K562 (cell line): ENCODE results near the gene TMIGD2. TPM values are rescaled to one million over a fixed set of nuclear protein-coding genes. Genes with fewer than 3 reads are reported as not detected.

ENCODE experiments used
- ADNP ChIP-seq: fragments of 200-800 bp; sonication (Bioruptor generic); IDR thresholded peaks from 2 replicates; pipeline ENCODE4 v1.6.1; 2016; ENCODE audit warnings: missing genetic modification characterization, missing compliant biosample characterization
- CHD4 ChIP-seq: fragments of 200-600 bp; sonication (generic); IDR thresholded peaks from 3 replicates; pipeline ENCODE4 v1.6.1; 2012; ENCODE audit warnings: low read depth, mild to moderate bottlenecking, mixed read lengths, low read length, inconsistent platforms; ENCODE audit not compliant: insufficient read depth, insufficient replicate concordance, poor library complexity, severe bottlenecking
- DNMT1 ChIP-seq: fragments of 450-650 bp; IDR thresholded peaks from 2 replicates; pipeline ENCODE4 v1.6.1; 2016; ENCODE audit warnings: antibody characterized with exemption, mild to moderate bottlenecking
- EGR1 ChIP-seq: fragments of 450-650 bp; conservative IDR thresholded peaks from 2 replicates; pipeline ENCODE4 v1.6.1; 2017; ENCODE audit warnings: mild to moderate bottlenecking
- ESRRA ChIP-seq: fragments of 450-650 bp; IDR thresholded peaks from 2 replicates; pipeline ENCODE4 v1.6.1; 2014; ENCODE audit warnings: low read depth, mild to moderate bottlenecking, moderate library complexity, borderline replicate concordance
- FOSL1 ChIP-seq: fragments of 200-800 bp; sonication (Bioruptor generic); conservative IDR thresholded peaks from 2 replicates; pipeline ENCODE4 v1.6.1; 2016; ENCODE audit warnings: missing genetic modification characterization, missing compliant biosample characterization
- HCFC1 ChIP-seq: IDR thresholded peaks from 2 replicates; pipeline ENCODE4 v1.6.1; 2012; ENCODE audit warnings: low read depth, low read length, improper control_type of control experiment
- KAT8 ChIP-seq: fragments of 450-650 bp; IDR thresholded peaks from 2 replicates; pipeline ENCODE4 v1.6.1; 2016; ENCODE audit warnings: low read depth, mild to moderate bottlenecking
- NCOA1 ChIP-seq: fragments of 450-650 bp; IDR thresholded peaks from 2 replicates; pipeline ENCODE4 v1.6.1; 2016; ENCODE audit warnings: low read depth
- NFE2 ChIP-seq: IDR thresholded peaks from 2 replicates; pipeline ENCODE4 v1.6.1; 2014; ENCODE audit warnings: antibody characterized with exemption, low read depth
- POLR2B ChIP-seq: fragments of 450-650 bp; IDR thresholded peaks from 2 replicates; pipeline ENCODE4 v1.6.1; 2018; ENCODE audit warnings: low read depth; ENCODE audit not compliant: partially characterized antibody
- SMAD4 ChIP-seq: fragments of 250-450 bp; sonication (Bioruptor Pico); conservative IDR thresholded peaks from 2 replicates; pipeline ENCODE4 v1.8.0; 2021; ENCODE audit warnings: inconsistent platforms, mild to moderate bottlenecking, moderate library complexity
- SREBF1 ChIP-seq: fragments of 150-350 bp; IDR thresholded peaks from 2 replicates; pipeline ENCODE4 v1.6.1; 2014; ENCODE audit warnings: antibody characterized with exemption, low read depth, low read length, borderline replicate concordance
- STAG1 ChIP-seq: sonication (generic); formaldehyde crosslinking; IDR thresholded peaks from 2 replicates; pipeline ENCODE4 v1.5.0; 2020; ENCODE audit warnings: missing genetic modification reagents, borderline replicate concordance
- ZFX ChIP-seq: sonication (generic); formaldehyde crosslinking; IDR thresholded peaks from 2 replicates; pipeline ENCODE4 v1.8.0; 2022; ENCODE audit warnings: mild to moderate bottlenecking, missing genetic modification reagents, moderate library complexity
- ZNF449 ChIP-seq: fragments of 250-450 bp; sonication (Bioruptor Pico); IDR thresholded peaks from 2 replicates; pipeline ENCODE4 v1.8.0; 2022; ENCODE audit warnings: moderate library complexity, mild to moderate bottlenecking, inconsistent platforms
- ZNF551 ChIP-seq: fragments of 250-450 bp; sonication (Bioruptor Pico); IDR thresholded peaks from 2 replicates; pipeline ENCODE4 v1.5.0; 2021; ENCODE audit warnings: mild to moderate bottlenecking, moderate library complexity
- ZNF584 ChIP-seq: fragments of 200-800 bp; sonication (Bioruptor generic); IDR thresholded peaks from 2 replicates; pipeline ENCODE4 v1.6.1; 2016; ENCODE audit warnings: low read depth, mild to moderate bottlenecking, missing genetic modification characterization, missing compliant biosample characterization
- ZNF589 ChIP-seq: fragments of 200-800 bp; sonication (Bioruptor generic); IDR thresholded peaks from 2 replicates; pipeline ENCODE4 v1.6.1; 2016; ENCODE audit warnings: low read depth, missing genetic modification characterization, missing compliant biosample characterization
- polyA plus RNA-seq, 8 experiments: library from polyadenylated mRNA; depleted of rRNA in 4 of 8; stranded (reverse) in 5 of 8; unstranded in 3 of 8; fragments of >200 nt; fragmentation: Nextera tagmentation in 2 of 8; fragmentation: Illumina TruSeq in 1 of 8; extraction: Ambion mirVana in 2 of 8; extraction: Trizol in 1 of 8; gene quantifications; 2 replicates each; pipeline versions ENCODE4 v1.2.1 to v1.2.3, GENCODE V29; 2011 to 2014; ENCODE audit warnings: inconsistent platforms in 1 of 8, missing spikeins in 1 of 8
- total RNA-seq, 7 experiments: library from RNA; depleted of rRNA in 6 of 7; stranded (reverse); fragments of >200 nt in 6 of 7; fragmentation: Illumina TruSeq in 2 of 7; extraction: Trizol in 2 of 7; gene quantifications; 2 replicates each; pipeline versions ENCODE4 v1.2.1 to v1.2.3, GENCODE V29; 2011 to 2021; ENCODE audit warnings: low replicate concordance in 1 of 7
- TF ChIP-seq, protein P1 (sequence below), 2 experiments: IDR thresholded peaks; 2 replicates each; pipeline ENCODE4 v1.6.1; 2012; ENCODE audit warnings: improper control_type of control experiment in 2 of 2, low read depth in 2 of 2, low read length in 2 of 2, borderline replicate concordance in 1 of 2
- TF ChIP-seq, protein P2 (sequence below), 2 experiments: IDR thresholded peaks in 1 of 2; conservative IDR thresholded peaks in 1 of 2; 2 replicates each; pipeline ENCODE4 v1.6.1; 2016; ENCODE audit warnings: low read depth in 2 of 2, mild to moderate bottlenecking in 1 of 2, missing compliant biosample characterization in 1 of 2, missing genetic modification characterization in 1 of 2, moderate library complexity in 1 of 2

Gene TMIGD2
- total and polyA plus RNA-seq, 9 of the 15 experiments (the other 6 are each of a cell fraction or from before 2014, with no cell fraction given) = not detected

DNA sequence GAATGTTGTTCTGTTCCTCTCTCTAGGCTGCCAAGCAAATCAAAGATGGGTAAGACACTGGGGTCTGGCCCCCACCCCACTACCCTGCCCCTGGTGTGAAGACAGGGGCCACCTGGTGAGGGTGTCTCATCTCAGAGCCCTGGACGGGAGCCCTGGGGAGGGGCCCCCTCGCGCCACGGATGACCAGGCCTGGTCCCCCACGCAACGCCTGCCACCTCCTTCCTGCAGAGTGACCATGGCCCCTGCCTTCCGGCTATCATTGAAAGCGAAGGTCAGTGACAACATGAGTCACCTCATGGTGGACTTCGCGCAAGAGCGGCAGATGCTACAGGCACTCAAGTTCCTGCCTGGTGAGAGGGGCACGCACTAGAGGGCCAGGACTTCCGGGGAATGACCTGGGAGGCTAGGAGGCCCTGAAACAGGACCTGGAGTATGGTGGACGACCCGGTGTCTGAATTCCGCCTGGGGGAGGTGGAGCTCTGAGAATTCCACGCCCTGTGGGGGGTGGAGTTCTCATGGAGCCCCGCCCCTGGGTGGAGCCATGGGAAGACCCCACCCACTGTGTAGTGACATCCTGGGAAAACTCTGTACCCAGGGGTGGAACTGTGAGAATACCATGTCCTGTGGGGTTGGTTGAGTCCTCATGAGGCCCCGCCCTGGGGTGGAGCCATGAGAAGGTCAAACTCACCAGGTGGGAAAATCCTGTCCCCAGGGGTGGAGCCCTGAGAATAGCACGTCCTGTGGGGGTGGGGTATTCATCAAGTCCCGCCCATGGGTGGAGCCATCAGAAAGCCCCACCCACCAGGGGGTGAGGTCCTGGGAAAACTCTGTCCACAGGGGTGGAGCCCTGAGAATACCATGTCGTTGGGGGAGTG, 8.3 kb upstream of the TMIGD2 start (continued):
- peak; percentile 84 for TF ChIP-seq POLR2B
- no peak; the same call in 1 of the 2 replicates for TF ChIP-seq SMAD4 (CRISPR knock-in tag)
- TF ChIP-seq ZNF589 (CRISPR knock-in tag) = no peak
- TF ChIP-seq STAG1 (CRISPR knock-in tag) = no peak
- TF ChIP-seq, protein P1, sequence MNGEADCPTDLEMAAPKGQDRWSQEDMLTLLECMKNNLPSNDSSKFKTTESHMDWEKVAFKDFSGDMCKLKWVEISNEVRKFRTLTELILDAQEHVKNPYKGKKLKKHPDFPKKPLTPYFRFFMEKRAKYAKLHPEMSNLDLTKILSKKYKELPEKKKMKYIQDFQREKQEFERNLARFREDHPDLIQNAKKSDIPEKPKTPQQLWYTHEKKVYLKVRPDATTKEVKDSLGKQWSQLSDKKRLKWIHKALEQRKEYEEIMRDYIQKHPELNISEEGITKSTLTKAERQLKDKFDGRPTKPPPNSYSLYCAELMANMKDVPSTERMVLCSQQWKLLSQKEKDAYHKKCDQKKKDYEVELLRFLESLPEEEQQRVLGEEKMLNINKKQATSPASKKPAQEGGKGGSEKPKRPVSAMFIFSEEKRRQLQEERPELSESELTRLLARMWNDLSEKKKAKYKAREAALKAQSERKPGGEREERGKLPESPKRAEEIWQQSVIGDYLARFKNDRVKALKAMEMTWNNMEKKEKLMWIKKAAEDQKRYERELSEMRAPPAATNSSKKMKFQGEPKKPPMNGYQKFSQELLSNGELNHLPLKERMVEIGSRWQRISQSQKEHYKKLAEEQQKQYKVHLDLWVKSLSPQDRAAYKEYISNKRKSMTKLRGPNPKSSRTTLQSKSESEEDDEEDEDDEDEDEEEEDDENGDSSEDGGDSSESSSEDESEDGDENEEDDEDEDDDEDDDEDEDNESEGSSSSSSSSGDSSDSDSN (IDR thresholded peaks at IDR 0.05; ENCODE audit: borderline replicate concordance in 1 of 2, low read depth in 2 of 2, low read length in 2 of 2) = 0 out of 4 replicates have a peak, but pooled peaks of 1 of the 2 experiments have one; percentile 19
- TF ChIP-seq EGR1 = 0 out of 2 replicates have a peak, but pooled peaks have one; percentile 7
- TF ChIP-seq ADNP (tag) = no peak
- TF ChIP-seq ZNF551 = no peak
- TF ChIP-seq ZNF584 (CRISPR knock-in tag) = 0 out of 2 replicates have a peak, but pooled peaks have one; percentile 45
- TF ChIP-seq ZFX = peak; percentile 70
- TF ChIP-seq KAT8 = no peak
- no peak for TF ChIP-seq DNMT1
- no peak for TF ChIP-seq ZNF449
- TF ChIP-seq CHD4 = no peak
- no peak for TF ChIP-seq NFE2
- TF ChIP-seq, protein P2, sequence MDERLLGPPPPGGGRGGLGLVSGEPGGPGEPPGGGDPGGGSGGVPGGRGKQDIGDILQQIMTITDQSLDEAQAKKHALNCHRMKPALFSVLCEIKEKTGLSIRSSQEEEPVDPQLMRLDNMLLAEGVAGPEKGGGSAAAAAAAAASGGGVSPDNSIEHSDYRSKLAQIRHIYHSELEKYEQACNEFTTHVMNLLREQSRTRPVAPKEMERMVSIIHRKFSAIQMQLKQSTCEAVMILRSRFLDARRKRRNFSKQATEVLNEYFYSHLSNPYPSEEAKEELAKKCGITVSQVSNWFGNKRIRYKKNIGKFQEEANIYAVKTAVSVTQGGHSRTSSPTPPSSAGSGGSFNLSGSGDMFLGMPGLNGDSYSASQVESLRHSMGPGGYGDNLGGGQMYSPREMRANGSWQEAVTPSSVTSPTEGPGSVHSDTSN (CRISPR knock-in tag; IDR thresholded peaks at IDR 0.05; ENCODE audit: low read depth) = no peak
- TF ChIP-seq, protein P2 (tag; conservative IDR thresholded peaks at IDR 0.05; ENCODE audit: low read depth) = no peak
- TF ChIP-seq FOSL1 (tag) = peak; percentile 88
- peak; percentile 35; the same call in 1 of the 2 replicates for TF ChIP-seq HCFC1
- no peak for TF ChIP-seq SREBF1
- TF ChIP-seq ESRRA = peak; percentile 79
- TF ChIP-seq NCOA1 = no peak
